Panc1 (cell line): ENCODE data around the gene LRMDA.

ENCODE experiments used
- CTCF ChIP-seq: fragments of 450-650 bp; IDR thresholded peaks from 2 replicates; pipeline ENCODE4 v1.5.1; 2017; ENCODE audit warnings: mild to moderate bottlenecking
- POLR2AphosphoS5 ChIP-seq: IDR thresholded peaks from 2 replicates; pipeline ENCODE4 v1.6.1; 2012; ENCODE audit warnings: mild to moderate bottlenecking, low read depth, low read length, moderate library complexity
- REST ChIP-seq, 2 experiments: IDR thresholded peaks; 2 replicates each; pipeline ENCODE4 v1.6.1; 2011 to 2012; ENCODE audit warnings: low read depth in 2 of 2, control low read depth in 1 of 2, low read length in 1 of 2, mild to moderate bottlenecking in 1 of 2, moderate library complexity in 1 of 2; ENCODE audit not compliant: insufficient read depth in 1 of 2
- SIN3A ChIP-seq: IDR thresholded peaks from 2 replicates; pipeline ENCODE4 v1.6.1; 2012; ENCODE audit warnings: low read depth, mild to moderate bottlenecking, low read length, moderate library complexity, borderline replicate concordance; ENCODE audit not compliant: insufficient read depth
- TCF7L2 ChIP-seq: IDR thresholded peaks from 2 replicates; pipeline ENCODE4 v1.6.1; 2011; ENCODE audit warnings: mild to moderate bottlenecking, low read depth, low read length, inconsistent platforms

GRCh38 chr10:76198287-76199035 is 767.0 kb downstream of the LRMDA start:
- no peak for TF ChIP-seq TCF7L2
- no peak for TF ChIP-seq CTCF
- no peak for TF ChIP-seq POLR2AphosphoS5
- no peak for TF ChIP-seq REST (IDR thresholded peaks at IDR 0.05; ENCODE audit: insufficient read depth in 1 of 2, low read depth in 2 of 2, low read length in 1 of 2)
- no peak for TF ChIP-seq SIN3A
